HG03025 (cell line): ENCODE results near the gene AGPAT3.

Experiments used
- ATAC-seq: cut with Tn5 transposase; IDR thresholded peaks from one replicate; pipeline ENCODE4 v1.9.1; 2021; ENCODE audit warnings: mild to moderate bottlenecking, moderate library complexity; ENCODE audit not compliant: unreplicated experiment, low FRiP score

Gene AGPAT3

DNA sequence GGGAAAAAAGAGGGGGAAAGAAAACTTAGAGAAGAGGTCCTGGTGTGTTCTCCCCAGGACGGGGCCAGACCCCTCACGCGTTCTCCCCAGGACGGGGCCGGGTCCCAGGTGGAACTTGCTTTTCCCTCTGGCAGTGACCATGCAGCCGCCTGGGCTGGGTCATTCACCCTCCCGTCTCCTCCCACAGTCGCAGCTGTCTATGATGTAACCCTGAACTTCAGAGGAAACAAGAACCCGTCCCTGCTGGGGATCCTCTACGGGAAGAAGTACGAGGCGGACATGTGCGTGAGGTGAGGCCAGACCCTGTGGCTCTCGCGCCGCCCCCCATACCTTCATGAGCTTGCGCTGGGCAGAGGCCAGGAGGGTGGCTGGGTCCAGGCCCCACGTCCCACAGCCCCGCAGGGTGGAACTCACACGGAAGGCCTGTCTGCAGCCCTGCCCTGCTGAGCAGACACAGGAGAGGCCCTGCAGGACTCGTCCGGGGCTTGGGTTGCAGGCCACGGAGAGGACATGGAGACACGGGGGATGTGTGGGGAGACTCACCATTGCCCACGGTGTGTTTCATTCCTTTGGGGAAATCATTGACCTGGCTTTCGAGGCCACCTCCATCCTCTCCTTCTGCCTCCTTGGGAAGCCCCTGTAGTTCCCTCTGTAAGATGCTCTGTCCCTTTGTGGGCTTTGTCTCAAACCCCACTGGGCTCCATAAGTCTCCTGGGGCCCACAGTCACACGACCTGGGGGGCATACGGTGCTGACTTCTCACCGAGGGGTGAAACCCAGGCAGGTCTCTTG lies 106.4 kb downstream of the AGPAT3 start:
- ATAC-seq = no peak

- no peak for ATAC-seq
Observed at GRCh38 chr21:43971992-43972255, 106.9 kb downstream of the AGPAT3 start.

GRCh38 chr21:43972850-43973633 lies 108.0 kb downstream of the AGPAT3 start:
- ATAC-seq = no peak

- no peak for ATAC-seq
Observed at GRCh38 chr21:43973634-43973955, 108.6 kb downstream of the AGPAT3 start.

DNA sequence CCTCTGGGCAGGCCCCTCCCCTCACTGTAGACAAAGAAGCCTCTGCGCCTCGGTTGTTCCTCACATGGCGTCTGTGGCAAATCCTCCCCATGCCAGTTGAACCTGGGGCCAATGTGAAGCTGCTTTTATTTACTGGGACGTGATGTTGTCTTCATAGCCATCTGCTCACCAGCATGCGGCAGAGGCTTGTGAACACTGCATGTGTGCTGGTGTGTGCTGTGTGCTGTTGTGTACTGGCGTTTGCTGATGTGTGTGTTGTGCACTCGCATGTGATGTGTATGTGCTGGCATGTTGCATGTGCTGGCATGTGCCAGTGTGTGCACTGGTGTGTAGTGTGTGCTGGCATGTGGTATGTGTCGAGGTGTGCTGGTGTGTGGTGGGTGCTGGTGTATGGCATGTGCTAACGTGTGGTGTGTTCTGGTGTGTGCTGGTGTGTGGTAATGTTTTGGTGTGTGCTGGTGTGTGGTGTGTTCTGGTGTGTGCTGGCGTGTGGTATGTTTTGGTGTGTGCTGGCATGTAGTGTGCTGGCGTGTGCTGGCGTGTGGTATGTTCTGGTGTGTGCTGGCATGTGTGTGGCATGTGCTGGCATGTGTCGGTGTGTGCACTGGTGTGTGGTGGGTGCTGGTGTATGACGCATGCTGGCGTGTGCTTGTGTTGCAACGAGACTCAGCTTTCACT lies 109.9 kb downstream of the AGPAT3 start:
- ATAC-seq = no peak

- no peak for ATAC-seq
Observed at GRCh38 chr21:43975469-43976098, 110.6 kb downstream of the AGPAT3 start.

DNA sequence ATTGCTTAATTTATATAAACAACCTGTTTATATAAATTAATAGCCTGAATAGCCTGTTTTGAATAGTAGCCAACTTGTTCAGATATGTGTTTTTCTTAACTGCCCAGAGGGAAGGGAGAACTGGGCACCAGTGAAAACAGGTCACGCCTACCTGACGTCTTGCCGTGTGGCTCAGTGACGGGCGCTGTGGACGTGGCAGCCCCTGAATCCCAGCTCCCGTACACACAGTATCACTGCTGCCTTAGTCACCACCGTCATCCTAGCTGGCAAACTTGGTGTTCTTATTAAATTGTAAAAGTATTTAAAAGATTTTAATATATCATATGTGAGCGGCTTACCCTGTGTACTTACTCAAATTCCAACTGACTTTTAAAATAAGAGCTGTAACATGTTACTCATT lies 111.6 kb downstream of the AGPAT3 start:
- ATAC-seq = no peak

DNA sequence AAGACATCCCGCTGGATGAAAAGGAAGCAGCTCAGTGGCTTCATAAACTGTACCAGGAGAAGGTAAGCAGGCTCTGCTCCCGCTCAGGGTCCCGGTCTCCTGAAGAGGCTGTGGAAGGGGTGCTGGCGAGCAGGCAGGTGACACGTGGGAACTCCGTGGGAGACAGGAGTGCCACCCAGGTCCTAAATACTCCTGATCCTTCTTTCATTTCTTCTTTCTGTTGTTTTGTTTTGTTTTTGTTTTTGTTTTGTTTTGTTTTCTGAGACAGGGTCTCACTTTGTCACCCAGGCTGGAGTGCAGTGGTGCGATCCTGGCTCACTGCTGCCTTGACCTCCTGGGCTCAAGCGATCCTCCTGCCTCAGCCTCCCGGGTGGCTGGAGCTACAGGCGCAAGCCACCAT lies 113.0 kb downstream of the AGPAT3 start:
- no peak for ATAC-seq

- ATAC-seq = no peak
Observed at GRCh38 chr21:43979654-43980053, 114.6 kb downstream of the AGPAT3 start.

DNA sequence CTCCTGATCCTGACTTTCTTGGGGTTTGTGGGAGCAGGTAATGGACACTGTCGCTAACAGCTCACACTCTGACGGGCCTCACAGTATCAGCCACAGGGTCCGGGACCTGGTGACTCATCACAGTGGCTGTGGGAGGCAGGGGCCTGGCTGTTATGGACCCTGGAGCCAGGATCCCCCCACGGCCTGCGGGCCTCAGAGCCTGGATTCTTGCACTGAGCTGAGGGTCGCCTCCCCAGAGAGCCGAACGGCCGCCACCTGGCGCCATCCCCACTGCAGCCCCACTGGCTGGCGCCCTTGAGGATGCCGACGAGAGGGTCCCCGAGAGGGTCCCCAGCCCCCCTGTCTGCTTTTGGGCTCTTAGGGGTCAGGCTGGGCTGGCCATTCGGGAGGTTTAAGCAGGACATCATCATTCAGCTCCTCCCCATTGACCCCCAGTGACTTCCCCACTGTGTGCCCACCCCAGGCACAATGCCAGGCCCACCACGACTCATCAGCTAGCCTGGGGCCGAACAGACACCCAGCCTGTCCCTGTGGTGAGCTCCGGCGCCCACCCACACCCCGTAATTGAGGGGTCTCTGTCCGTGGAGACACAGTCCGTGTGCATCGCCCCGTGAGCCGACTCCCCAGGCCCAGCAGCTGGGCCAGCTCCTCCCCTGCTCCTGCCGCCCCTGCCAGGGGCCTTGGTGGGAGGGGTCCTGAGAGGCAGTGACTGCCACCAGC lies 116.3 kb downstream of the AGPAT3 start:
- ATAC-seq = no peak

GRCh38 chr21:43981871-43982210 lies 116.8 kb downstream of the AGPAT3 start:
- ATAC-seq = no peak

DNA sequence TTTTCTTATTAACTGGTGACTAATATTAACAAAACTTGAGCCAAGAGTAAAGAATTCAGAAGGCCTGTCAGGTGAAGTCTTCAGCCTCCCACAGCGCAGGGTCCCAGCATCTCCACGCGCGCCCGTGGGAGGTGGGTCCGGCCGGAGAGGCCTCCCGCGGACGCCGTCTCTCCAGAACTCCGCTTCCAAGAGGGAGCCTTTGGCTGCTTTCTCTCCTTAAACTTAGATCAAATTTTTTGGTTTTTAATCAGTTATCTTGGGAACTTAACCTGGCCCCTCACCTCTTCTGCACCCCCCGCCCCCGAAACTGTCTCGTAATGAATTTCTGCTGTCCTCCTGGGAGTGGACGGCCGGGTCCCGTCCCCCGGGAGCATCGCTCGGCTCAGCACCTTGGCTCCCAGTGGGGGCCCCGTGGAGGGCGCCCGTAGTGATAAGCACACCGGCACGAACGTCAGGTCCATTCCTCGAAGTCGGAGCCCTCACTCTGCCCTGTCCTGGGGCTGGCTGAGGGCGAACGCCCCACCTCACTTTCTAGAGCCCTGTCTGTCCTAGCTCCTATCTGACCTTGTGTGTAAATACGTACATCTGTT lies 117.6 kb downstream of the AGPAT3 start:
- ATAC-seq = no peak

DNA sequence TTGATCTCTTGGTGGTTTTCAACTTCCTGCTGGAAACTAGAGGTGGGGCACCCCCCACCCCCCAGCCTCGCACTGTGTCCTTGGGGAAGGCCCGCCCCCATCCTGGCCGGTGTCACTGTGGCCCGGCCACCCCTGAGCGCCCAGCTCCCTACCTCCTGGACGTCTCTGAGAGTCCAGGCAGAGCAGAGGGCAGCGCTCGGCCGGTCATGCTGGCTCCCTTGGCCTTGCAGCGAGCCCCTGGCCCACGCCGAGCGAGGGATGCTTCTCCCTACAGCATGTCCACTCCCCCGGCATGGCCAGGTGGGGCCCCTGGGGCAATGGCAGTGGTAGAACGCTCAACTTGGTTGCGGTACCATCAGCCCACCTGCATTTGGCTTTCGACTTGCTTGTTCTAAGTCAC lies 118.4 kb downstream of the AGPAT3 start:
- ATAC-seq = no peak

DNA sequence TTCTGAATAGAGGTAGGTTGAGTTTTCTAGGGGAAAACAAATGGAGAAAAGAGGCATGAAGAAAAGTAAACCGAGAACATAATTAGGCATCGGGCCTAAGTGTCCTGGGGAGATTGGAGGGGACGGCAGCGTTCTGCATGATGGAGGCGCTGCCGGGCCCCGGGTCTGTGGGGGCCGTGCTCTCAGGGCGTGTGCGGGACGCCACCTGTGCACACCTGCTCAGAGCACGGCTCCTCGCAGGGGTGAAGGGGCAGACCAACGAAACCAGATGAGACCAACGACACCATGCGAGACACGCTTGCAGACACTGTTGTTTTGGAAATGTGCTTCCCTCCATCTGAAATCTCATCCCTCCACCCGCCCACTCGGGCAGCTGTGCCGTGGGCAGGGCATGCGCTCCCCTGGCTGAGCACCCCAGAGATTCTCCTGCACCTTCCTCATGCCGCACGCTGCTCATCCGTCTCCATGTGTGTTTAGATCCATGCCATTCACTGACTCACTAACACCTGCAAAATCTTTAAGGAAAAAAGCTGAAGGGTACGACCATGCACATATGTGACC lies 118.9 kb downstream of the AGPAT3 start:
- no peak for ATAC-seq

GRCh38 chr21:43984905-43985689 lies 120.1 kb downstream of the AGPAT3 start:
- ATAC-seq = no peak

- ATAC-seq = no peak
Observed at GRCh38 chr21:43985690-43986251, 120.7 kb downstream of the AGPAT3 start.

- ATAC-seq = no peak
Observed at GRCh38 chr21:43986544-43987451, 121.8 kb downstream of the AGPAT3 start.

DNA sequence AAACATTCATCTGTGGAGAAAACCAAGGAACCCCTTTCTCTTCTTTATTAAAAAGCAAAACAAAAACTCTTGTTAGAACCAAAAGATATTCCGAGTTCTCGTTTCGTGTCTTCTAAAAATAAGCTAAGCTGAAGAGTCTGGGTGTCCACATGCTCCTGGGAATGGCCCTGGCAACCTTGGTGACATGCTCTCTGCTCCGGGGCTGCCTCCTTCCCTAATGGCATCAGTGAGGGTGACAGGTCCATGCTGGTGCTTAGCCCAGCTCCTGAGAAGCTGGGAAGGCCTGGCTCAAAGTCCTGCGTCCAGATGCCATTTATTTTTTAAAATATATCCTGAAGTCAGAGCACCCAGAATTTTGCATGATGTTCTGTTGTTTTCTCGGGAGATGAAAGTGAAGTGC lies 122.5 kb downstream of the AGPAT3 start:
- ATAC-seq = no peak
